Tibial nerve (tissue), 4 donors: ENCODE measurements around the gene SORBS1. TPM values are rescaled to one million over a fixed set of nuclear protein-coding genes. Genes with fewer than 3 reads are reported as not detected.

Source experiments
- DNase-seq, 2 donors: peaks; one replicate each; pipeline ENCODE4 v3.0.0-alpha.2; 2019; ENCODE audit warnings: low spot score in 2 of 2
- H3K27ac ChIP-seq, 4 donors: fragments of 200-600 bp; sonication (generic) in 3 of 4; one replicate each; pipeline ENCODE4 v1.5.1; 2017 to 2019; ENCODE audit warnings: mild to moderate bottlenecking in 1 of 4
- H3K27me3 ChIP-seq, 2 donors: fragments of 200-600 bp; sonication (generic) in 1 of 2; one replicate each; pipeline versions ENCODE4 v1.5.1 to v1.6.0; 2017 to 2019
- H3K36me3 ChIP-seq, 3 donors: fragments of 200-600 bp; sonication (generic); one replicate each; pipeline ENCODE4 v1.5.1; 2018 to 2019
- H3K4me1 ChIP-seq, 4 donors: fragments of 200-600 bp; sonication (generic) in 3 of 4; one replicate each; pipeline ENCODE4 v1.5.1; 2017 to 2019
- H3K4me3 ChIP-seq, 4 donors: fragments of 200-600 bp; sonication (generic) in 3 of 4; one replicate each; pipeline ENCODE4 v1.5.1; 2017 to 2019; ENCODE audit warnings: mild to moderate bottlenecking in 1 of 4, moderate library complexity in 1 of 4
- H3K9me3 ChIP-seq, 4 donors: fragments of 200-600 bp; sonication (generic) in 3 of 4; one replicate each; pipeline ENCODE4 v1.5.1; 2017 to 2019
- CTCF ChIP-seq, 5 experiments: fragments of 200-600 bp in 3 of 5; fragments of 450-650 bp in 2 of 5; sonication (generic) in 3 of 5; IDR thresholded peaks; one replicate each; pipeline ENCODE4 v1.5.1; 2016 to 2019; ENCODE audit warnings: antibody characterized with exemption in 5 of 5, mild to moderate bottlenecking in 3 of 5, moderate library complexity in 2 of 5
- EP300 ChIP-seq, 2 donors: sonication (generic); formaldehyde crosslinking; IDR thresholded peaks; one replicate each; pipeline ENCODE4 v1.6.1; 2017; ENCODE audit warnings: antibody characterized with exemption in 2 of 2, mild to moderate bottlenecking in 1 of 2
- POLR2A ChIP-seq, 2 donors: fragments of 450-650 bp; IDR thresholded peaks; one replicate each; pipeline ENCODE4 v1.6.1; 2017; ENCODE audit warnings: antibody characterized with exemption in 2 of 2, mild to moderate bottlenecking in 2 of 2, moderate library complexity in 2 of 2
- WGBS, 2 donors: methylation state at CpG; one replicate each; pipeline ENCODE4 v1.1.5; 2018; 5-methylcytosine and 5-hydroxymethylcytosine counted together
- total RNA-seq, 4 donors: library from RNA; depleted of rRNA; stranded (reverse); fragments of >200 nt; gene quantifications; one replicate each; pipeline ENCODE4 v1.1.0, GENCODE V29; 2016

The SORBS1 gene
- total RNA-seq, 4 donors from 2014 or later: 427 to 623 (median 567) TPM

GRCh38 chr10:95267251-95267650 lies 293.9 kb downstream of the SORBS1 start:
- Histone ChIP-seq H3K4me3 (no peak overlapping the region), H3K27me3 (no peaks in the 10 kb centered on the region), H3K36me3 (peaks cover 0 to 16% (median 0%) of the 10 kb centered on the region in 3 donors), H3K4me1 (peaks cover 0 to 14% (median 4%) of the 10 kb centered on the region in 4 donors), H3K27ac (peak overlapping the region in 2 of 4 donors; percentile 76 to 79), H3K9me3 (no peaks in the 10 kb centered on the region)
- 91% methylated on average over 3 of the region's 3 CpGs for WGBS, 2 donors
- no peak for DNase-seq
- TF ChIP-seq EP300 (IDR thresholded peaks at IDR 0.05) (no peak), POLR2A (IDR thresholded peaks at IDR 0.05) (no peak), CTCF (IDR thresholded peaks at IDR 0.05) (no peak)

GRCh38 chr10:95266674-95267095 lies 294.5 kb downstream of the SORBS1 start:
- Histone ChIP-seq H3K4me1 (peaks cover 0 to 14% (median 4%) of the 10 kb centered on the region in 4 donors), H3K36me3 (peaks cover 0 to 16% (median 0%) of the 10 kb centered on the region in 3 donors), H3K4me3 (no peak overlapping the region), H3K9me3 (no peaks in the 10 kb centered on the region), H3K27ac (peak overlapping the region; percentile 10 to 79 (median 74)), H3K27me3 (no peaks in the 10 kb centered on the region)
- 14 to 29% methylated on average over 1 of the region's 1 CpG for WGBS, 2 donors
- TF ChIP-seq CTCF (IDR thresholded peaks at IDR 0.05): no peak
- TF ChIP-seq POLR2A (IDR thresholded peaks at IDR 0.05): no peak
- peak in 1 of 2 donors; percentile 61 for TF ChIP-seq EP300 (IDR thresholded peaks at IDR 0.05)
- no peak for DNase-seq

- DNase-seq: no peak
- TF ChIP-seq CTCF (IDR thresholded peaks at IDR 0.05) (no peak), EP300 (IDR thresholded peaks at IDR 0.05) (no peak), POLR2A (IDR thresholded peaks at IDR 0.05) (no peak)
- 93 to 94% methylated on average over 8 of the region's 8 CpGs for WGBS, 2 donors
- no peaks in the 10 kb centered on the region for H3K9me3 ChIP-seq
- H3K36me3 ChIP-seq: peaks cover 0 to 19% (median 0%) of the 10 kb centered on the region in 3 donors
- H3K27ac ChIP-seq: peak overlapping the region in 1 of 4 donors; percentile 79
- H3K4me3 ChIP-seq: no peak overlapping the region
- H3K27me3 ChIP-seq: no peaks in the 10 kb centered on the region
- peaks cover 0 to 16% (median 7%) of the 10 kb centered on the region in 4 donors for H3K4me1 ChIP-seq
These were observed 295.6 kb downstream of the SORBS1 start for GRCh38 chr10:95265572-95265971.

GRCh38 chr10:95264227-95265051 lies 296.7 kb downstream of the SORBS1 start:
- Histone ChIP-seq H3K27ac (no peak overlapping the region), H3K9me3 (no peaks in the 10 kb centered on the region), H3K36me3 (peaks cover 0 to 19% (median 0%) of the 10 kb centered on the region in 3 donors), H3K4me1 (peaks cover 0 to 21% (median 7%) of the 10 kb centered on the region in 4 donors), H3K27me3 (no peaks in the 10 kb centered on the region), H3K4me3 (no peak overlapping the region)
- 76 to 78% methylated on average over 6 of the region's 6 CpGs for WGBS, 2 donors
- TF ChIP-seq EP300 (IDR thresholded peaks at IDR 0.05) (no peak), POLR2A (IDR thresholded peaks at IDR 0.05) (no peak), CTCF (IDR thresholded peaks at IDR 0.05) (no peak)
- DNase-seq: no peak

- Histone ChIP-seq H3K4me3 (no peak overlapping the region), H3K4me1 (peaks cover 0 to 21% (median 7%) of the 10 kb centered on the region in 4 donors), H3K27ac (no peak overlapping the region), H3K9me3 (no peaks in the 10 kb centered on the region), H3K36me3 (peaks cover 0 to 19% (median 0%) of the 10 kb centered on the region in 3 donors), H3K27me3 (no peaks in the 10 kb centered on the region)
- no peak for DNase-seq
- TF ChIP-seq EP300 (IDR thresholded peaks at IDR 0.05): no peak
- no peak for TF ChIP-seq POLR2A (IDR thresholded peaks at IDR 0.05)
- no peak for TF ChIP-seq CTCF (IDR thresholded peaks at IDR 0.05)
- 80 to 85% methylated on average over 7 of the region's 7 CpGs for WGBS, 2 donors
These were observed 297.3 kb downstream of the SORBS1 start for GRCh38 chr10:95263864-95264226.
